ENCODE measurements around the gene TSPAN4.
A peak's percentile ranks its signal among the peaks of the same experiment; 100 is the strongest.

Gene TSPAN4

GRCh38 chr11:852762-853161 is 10.1 kb downstream of the TSPAN4 start:
- Histone ChIP-seq H3K27ac (ENCODE audit: low read depth, low read length) (no peak overlapping the region), H3K27me3 (ENCODE audit: control insufficient read depth in 1 of 2, insufficient read depth in 2 of 2, low read length in 2 of 2) (peaks cover 20 to 25% of the 10 kb centered on the region in 2 donors), H3K4me1 (ENCODE audit: control insufficient read depth in 1 of 2, insufficient read depth in 2 of 2, low read length in 2 of 2) (peaks cover 6 to 12% of the 10 kb centered on the region in 2 donors)

GRCh38 chr11:853682-854448 is 11.2 kb downstream of the TSPAN4 start:
- Histone ChIP-seq H3K4me3 (ENCODE audit: low read depth in 1 of 2, low read length in 2 of 2) (no peak overlapping the region), H3K27me3 (ENCODE audit: control insufficient read depth in 1 of 2, insufficient read depth in 2 of 2, low read length in 2 of 2) (peaks cover 12 to 15% of the 10 kb centered on the region in 2 donors), H3K27ac (ENCODE audit: low read depth, low read length) (no peak overlapping the region), H3K4me1 (ENCODE audit: control insufficient read depth in 1 of 2, insufficient read depth in 2 of 2, low read length in 2 of 2) (peaks cover 0 to 4% of the 10 kb centered on the region in 2 donors), H3K36me3 (ENCODE audit: control insufficient read depth in 1 of 2, insufficient read depth in 2 of 2, low read length in 2 of 2) (no peaks in the 10 kb centered on the region), H3K9me3 (ENCODE audit: control insufficient read depth in 1 of 2, low read length in 2 of 2) (no peaks in the 10 kb centered on the region), H3K9ac (ENCODE audit: low read depth in 1 of 2, low read length in 2 of 2) (no peak overlapping the region)

More at GRCh38 chr11:852762-853161, 10.1 kb downstream of the TSPAN4 start:
- Histone ChIP-seq H3K36me3 (ENCODE audit: control insufficient read depth in 1 of 2, insufficient read depth in 2 of 2, low read length in 2 of 2) (no peaks in the 10 kb centered on the region), H3K9me3 (ENCODE audit: control insufficient read depth in 1 of 2, low read length in 2 of 2) (no peaks in the 10 kb centered on the region), H3K4me3 (ENCODE audit: low read depth in 1 of 2, low read length in 2 of 2) (no peak overlapping the region), H3K9ac (ENCODE audit: low read depth in 1 of 2, low read length in 2 of 2) (no peak overlapping the region)

GRCh38 chr11:854601-855329 is 12.1 kb downstream of the TSPAN4 start:
- peaks cover 0 to 6% of the 10 kb centered on the region in 2 donors for H3K4me1 ChIP-seq (ENCODE audit: control insufficient read depth in 1 of 2, insufficient read depth in 2 of 2, low read length in 2 of 2)
- no peaks in the 10 kb centered on the region for H3K36me3 ChIP-seq (ENCODE audit: control insufficient read depth in 1 of 2, insufficient read depth in 2 of 2, low read length in 2 of 2)
- H3K27ac ChIP-seq (ENCODE audit: low read depth, low read length) = no peak overlapping the region
- no peaks in the 10 kb centered on the region for H3K9me3 ChIP-seq (ENCODE audit: control insufficient read depth in 1 of 2, low read length in 2 of 2)
- H3K4me3 ChIP-seq (ENCODE audit: low read depth in 1 of 2, low read length in 2 of 2) = no peak overlapping the region
- no peak overlapping the region for H3K9ac ChIP-seq (ENCODE audit: low read depth in 1 of 2, low read length in 2 of 2)
- peaks cover 10 to 14% of the 10 kb centered on the region in 2 donors for H3K27me3 ChIP-seq (ENCODE audit: control insufficient read depth in 1 of 2, insufficient read depth in 2 of 2, low read length in 2 of 2)

DNA sequence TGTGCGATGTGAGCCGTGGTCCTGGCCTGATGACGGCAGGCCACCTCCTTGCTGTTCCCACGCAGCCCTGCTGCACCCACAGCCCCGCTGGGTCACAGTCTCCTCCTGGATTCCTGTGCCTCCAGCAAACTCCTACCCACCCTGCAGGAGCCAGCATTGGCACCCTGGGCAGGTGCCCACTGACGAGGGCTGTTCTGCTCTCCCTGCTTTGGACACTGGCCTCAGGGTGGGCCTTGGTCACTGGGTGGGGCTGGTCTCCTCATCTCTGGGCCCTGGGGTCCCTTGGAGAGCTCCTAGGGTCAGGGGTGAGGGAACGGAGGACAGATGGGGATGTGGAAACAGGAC is 12.7 kb downstream of the TSPAN4 start:
- Histone ChIP-seq H3K4me1 (ENCODE audit: control insufficient read depth in 1 of 2, insufficient read depth in 2 of 2, low read length in 2 of 2) (peaks cover 0 to 8% of the 10 kb centered on the region in 2 donors), H3K4me3 (ENCODE audit: low read depth in 1 of 2, low read length in 2 of 2) (no peak overlapping the region), H3K27ac (ENCODE audit: low read depth, low read length) (no peak overlapping the region)

GRCh38 chr11:855796-856195 is 13.1 kb downstream of the TSPAN4 start:
- H3K4me1 ChIP-seq (ENCODE audit: control insufficient read depth in 1 of 2, insufficient read depth in 2 of 2, low read length in 2 of 2) = peaks cover 0 to 8% of the 10 kb centered on the region in 2 donors
- no peaks in the 10 kb centered on the region for H3K36me3 ChIP-seq (ENCODE audit: control insufficient read depth in 1 of 2, insufficient read depth in 2 of 2, low read length in 2 of 2)
- H3K9me3 ChIP-seq (ENCODE audit: control insufficient read depth in 1 of 2, low read length in 2 of 2) = no peaks in the 10 kb centered on the region
- no peak overlapping the region for H3K9ac ChIP-seq (ENCODE audit: low read depth in 1 of 2, low read length in 2 of 2)
- H3K27ac ChIP-seq (ENCODE audit: low read depth, low read length) = no peak overlapping the region
- peaks cover 5 to 6% of the 10 kb centered on the region in 2 donors for H3K27me3 ChIP-seq (ENCODE audit: control insufficient read depth in 1 of 2, insufficient read depth in 2 of 2, low read length in 2 of 2)
- no peak overlapping the region for H3K4me3 ChIP-seq (ENCODE audit: low read depth in 1 of 2, low read length in 2 of 2)

More for the DNA sequence above, 12.7 kb downstream of the TSPAN4 start:
- H3K9ac ChIP-seq (ENCODE audit: low read depth in 1 of 2, low read length in 2 of 2) = no peak overlapping the region
- no peaks in the 10 kb centered on the region for H3K36me3 ChIP-seq (ENCODE audit: control insufficient read depth in 1 of 2, insufficient read depth in 2 of 2, low read length in 2 of 2)
- peaks cover 10 to 11% of the 10 kb centered on the region in 2 donors for H3K27me3 ChIP-seq (ENCODE audit: control insufficient read depth in 1 of 2, insufficient read depth in 2 of 2, low read length in 2 of 2)
- H3K9me3 ChIP-seq (ENCODE audit: control insufficient read depth in 1 of 2, low read length in 2 of 2) = no peaks in the 10 kb centered on the region

- no peak overlapping the region for H3K9ac ChIP-seq (ENCODE audit: low read depth in 1 of 2, low read length in 2 of 2)
- H3K27ac ChIP-seq (ENCODE audit: low read depth, low read length) = no peak overlapping the region
- no peaks in the 10 kb centered on the region for H3K36me3 ChIP-seq (ENCODE audit: control insufficient read depth in 1 of 2, insufficient read depth in 2 of 2, low read length in 2 of 2)
- H3K4me3 ChIP-seq (ENCODE audit: low read depth in 1 of 2, low read length in 2 of 2) = no peak overlapping the region
- H3K4me1 ChIP-seq (ENCODE audit: control insufficient read depth in 1 of 2, insufficient read depth in 2 of 2, low read length in 2 of 2) = peaks cover 0 to 8% of the 10 kb centered on the region in 2 donors
- H3K9me3 ChIP-seq (ENCODE audit: control insufficient read depth in 1 of 2, low read length in 2 of 2) = no peaks in the 10 kb centered on the region
- peaks cover 0 to 2% of the 10 kb centered on the region in 2 donors for H3K27me3 ChIP-seq (ENCODE audit: control insufficient read depth in 1 of 2, insufficient read depth in 2 of 2, low read length in 2 of 2)
Measured at GRCh38 chr11:856397-856796, 13.7 kb downstream of the TSPAN4 start.

- Histone ChIP-seq H3K4me1 (ENCODE audit: control insufficient read depth in 1 of 2, insufficient read depth in 2 of 2, low read length in 2 of 2) (peaks cover 0 to 16% of the 10 kb centered on the region in 2 donors), H3K27me3 (ENCODE audit: control insufficient read depth in 1 of 2, insufficient read depth in 2 of 2, low read length in 2 of 2) (peaks cover 11 to 12% of the 10 kb centered on the region in 2 donors), H3K36me3 (ENCODE audit: control insufficient read depth in 1 of 2, insufficient read depth in 2 of 2, low read length in 2 of 2) (no peaks in the 10 kb centered on the region), H3K27ac (ENCODE audit: low read depth, low read length) (no peak overlapping the region), H3K9me3 (ENCODE audit: control insufficient read depth in 1 of 2, low read length in 2 of 2) (no peaks in the 10 kb centered on the region), H3K9ac (ENCODE audit: low read depth in 1 of 2, low read length in 2 of 2) (no peak overlapping the region), H3K4me3 (ENCODE audit: low read depth in 1 of 2, low read length in 2 of 2) (no peak overlapping the region)
Measured at GRCh38 chr11:858053-858761, 15.6 kb downstream of the TSPAN4 start.

DNA sequence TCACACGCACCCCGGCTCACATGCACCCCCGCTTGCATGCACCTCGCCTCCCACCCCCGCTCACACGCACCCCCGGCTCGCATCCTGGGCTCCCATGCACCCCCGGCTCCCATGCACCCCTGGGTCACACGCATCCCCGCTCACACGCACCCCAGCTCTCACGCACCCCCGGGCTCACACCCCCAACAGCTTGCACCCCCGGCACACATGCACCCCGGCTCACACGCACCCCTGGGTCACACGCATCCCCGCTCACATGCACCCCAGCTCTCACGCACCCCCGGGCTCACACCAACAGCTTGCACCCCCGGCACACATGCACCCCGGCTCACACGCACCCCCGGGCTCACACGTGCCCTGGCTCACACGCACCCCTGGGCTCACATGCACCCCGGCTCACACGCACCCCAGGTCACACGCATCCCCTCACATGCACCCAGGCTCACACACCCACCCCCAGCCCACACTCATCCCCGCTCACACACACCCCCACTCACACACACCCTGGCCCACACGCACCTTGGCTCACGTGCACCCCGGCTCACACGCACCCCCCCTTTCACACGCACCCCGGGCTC is 16.2 kb downstream of the TSPAN4 start:
- Histone ChIP-seq H3K4me1 (ENCODE audit: control insufficient read depth in 1 of 2, insufficient read depth in 2 of 2, low read length in 2 of 2) (peaks cover 0 to 16% of the 10 kb centered on the region in 2 donors), H3K27ac (ENCODE audit: low read depth, low read length) (no peak overlapping the region), H3K4me3 (ENCODE audit: low read depth in 1 of 2, low read length in 2 of 2) (no peak overlapping the region)

DNA sequence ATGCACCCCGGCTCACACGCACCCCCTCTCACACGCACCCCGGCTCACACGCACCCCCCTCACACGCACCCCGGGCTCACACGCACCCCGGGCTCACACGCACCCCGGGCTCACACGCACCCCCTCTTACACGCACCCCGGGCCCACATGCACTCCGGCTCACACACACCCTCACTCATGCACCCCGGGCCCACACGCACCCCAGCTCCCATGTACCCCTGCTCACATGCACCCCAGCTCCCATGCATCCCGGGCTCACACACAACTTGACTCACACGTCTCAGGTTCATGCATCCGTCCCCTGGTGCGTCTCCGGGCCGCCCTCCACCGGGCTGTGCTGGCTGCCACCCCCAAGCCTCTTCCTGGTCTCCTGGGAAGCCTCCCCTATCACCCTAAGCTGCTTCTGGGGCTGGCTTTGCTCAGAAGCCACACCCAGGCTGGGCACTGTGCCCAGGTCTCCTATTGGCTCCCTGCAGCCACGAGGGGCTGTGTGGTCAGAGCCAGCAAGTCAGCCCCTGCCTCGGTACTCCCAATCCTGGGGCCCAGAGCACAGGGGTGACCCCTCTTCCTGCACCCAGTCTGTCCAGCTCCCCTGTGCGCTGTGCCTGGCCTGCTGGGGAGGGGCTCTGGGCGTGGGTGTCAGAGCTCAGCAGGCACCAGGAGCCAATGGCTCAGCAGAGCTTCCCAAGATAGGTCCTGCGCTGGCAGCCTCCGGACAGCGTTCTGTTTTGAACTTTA is 16.9 kb downstream of the TSPAN4 start:
- Histone ChIP-seq H3K27ac (ENCODE audit: low read depth, low read length) (no peak overlapping the region), H3K27me3 (ENCODE audit: control insufficient read depth in 1 of 2, insufficient read depth in 2 of 2, low read length in 2 of 2) (peaks cover 11 to 22% of the 10 kb centered on the region in 2 donors), H3K9me3 (ENCODE audit: control insufficient read depth in 1 of 2, low read length in 2 of 2) (no peaks in the 10 kb centered on the region), H3K4me1 (ENCODE audit: control insufficient read depth in 1 of 2, insufficient read depth in 2 of 2, low read length in 2 of 2) (peaks cover 0 to 16% of the 10 kb centered on the region in 2 donors), H3K4me3 (ENCODE audit: low read depth in 1 of 2, low read length in 2 of 2) (peak overlapping the region in 1 of 2 donors; percentile 32), H3K36me3 (ENCODE audit: control insufficient read depth in 1 of 2, insufficient read depth in 2 of 2, low read length in 2 of 2) (no peaks in the 10 kb centered on the region), H3K9ac (ENCODE audit: low read depth in 1 of 2, low read length in 2 of 2) (no peak overlapping the region)

More for the DNA sequence above, 16.2 kb downstream of the TSPAN4 start:
- Histone ChIP-seq H3K9me3 (ENCODE audit: control insufficient read depth in 1 of 2, low read length in 2 of 2) (no peaks in the 10 kb centered on the region), H3K27me3 (ENCODE audit: control insufficient read depth in 1 of 2, insufficient read depth in 2 of 2, low read length in 2 of 2) (peaks cover 11 to 18% of the 10 kb centered on the region in 2 donors), H3K9ac (ENCODE audit: low read depth in 1 of 2, low read length in 2 of 2) (no peak overlapping the region), H3K36me3 (ENCODE audit: control insufficient read depth in 1 of 2, insufficient read depth in 2 of 2, low read length in 2 of 2) (no peaks in the 10 kb centered on the region)
